HCEC 1CT (cell line): ENCODE measurements around the gene PSTPIP1.

Experiments used
- DNase-seq: peaks from one replicate; pipeline ENCODE4 v3.0.0-alpha.2; 2017

Gene PSTPIP1

GRCh38 chr15:77046704-77047412 is 51.9 kb downstream of the PSTPIP1 start:
- no peak for DNase-seq

DNA sequence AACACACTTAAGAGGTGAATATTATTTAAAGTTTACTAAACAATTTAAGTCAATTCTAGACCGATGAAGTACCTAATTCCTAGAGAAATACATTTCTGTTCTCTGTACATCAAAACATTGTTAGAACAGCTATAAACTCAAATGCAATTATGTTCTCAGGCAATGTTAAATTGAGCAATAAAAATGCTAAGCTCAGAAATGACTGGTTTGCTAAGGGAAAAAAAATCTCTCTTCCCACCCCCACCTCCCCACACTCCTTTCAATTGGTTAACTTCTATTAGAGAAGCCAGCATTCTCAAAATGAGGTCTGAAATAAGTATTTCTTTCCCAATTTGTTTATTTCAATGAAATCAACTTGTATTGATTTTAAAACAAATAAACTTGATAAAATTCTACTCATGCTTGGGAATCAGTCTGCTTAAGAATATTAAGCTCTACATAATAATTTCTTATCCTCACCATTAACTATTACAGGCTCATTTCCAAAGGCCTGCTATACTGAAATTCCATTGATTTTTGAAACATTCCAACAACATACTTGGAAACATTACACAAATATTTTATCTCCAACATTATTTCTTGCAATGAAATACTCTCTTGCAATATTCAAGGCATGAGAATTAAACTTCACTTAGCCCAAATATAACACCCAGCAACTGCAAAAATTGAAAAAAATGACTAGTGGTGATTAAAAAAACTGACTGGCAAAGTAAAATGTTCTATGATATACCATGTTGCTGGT is 53.4 kb downstream of the PSTPIP1 start:
- DNase-seq, result no peak

GRCh38 chr15:77052556-77052955 is 57.6 kb downstream of the PSTPIP1 start:
- DNase-seq, result no peak

- DNase-seq, result no peak
These were observed 58.8 kb downstream of the PSTPIP1 start for GRCh38 chr15:77053709-77054108.

DNA sequence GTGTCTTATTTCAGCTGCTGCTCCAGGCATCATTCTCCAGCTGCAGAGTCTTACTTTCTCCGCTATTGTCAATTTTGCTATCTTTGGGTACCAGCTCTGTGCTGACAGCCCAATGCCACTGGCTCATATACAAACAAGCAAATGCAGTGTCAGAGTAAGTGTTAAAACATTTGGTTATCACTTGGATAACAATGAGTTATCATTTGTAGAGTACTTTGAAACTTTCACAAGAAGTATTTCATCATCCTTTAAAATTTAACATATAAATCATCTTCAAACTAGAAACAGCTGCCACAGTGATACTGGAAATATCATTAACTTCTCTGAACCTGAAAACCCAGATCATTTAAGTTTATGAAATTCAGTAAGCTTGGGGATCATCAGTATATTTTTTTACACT is 62.1 kb downstream of the PSTPIP1 start:
- peak; percentile 20 for DNase-seq

DNA sequence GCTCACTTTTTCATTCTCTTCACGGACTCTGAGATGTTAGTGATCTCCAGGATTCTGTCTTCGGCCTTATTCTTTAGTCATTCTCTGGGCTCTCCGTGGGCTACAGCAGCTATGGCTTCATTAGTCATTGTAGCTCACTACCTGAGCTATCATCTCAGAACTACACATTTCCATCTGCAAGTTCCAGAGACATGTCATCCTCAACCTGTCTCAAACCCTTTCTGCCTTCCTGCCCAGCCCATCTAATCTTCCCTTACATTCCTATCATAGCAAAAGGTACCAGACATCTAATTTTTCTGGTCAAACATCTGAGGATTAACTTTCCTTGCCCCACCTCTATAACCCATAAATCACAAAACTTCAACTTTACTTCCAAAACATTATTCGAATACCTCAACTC is 62.8 kb downstream of the PSTPIP1 start:
- no peak for DNase-seq

DNA sequence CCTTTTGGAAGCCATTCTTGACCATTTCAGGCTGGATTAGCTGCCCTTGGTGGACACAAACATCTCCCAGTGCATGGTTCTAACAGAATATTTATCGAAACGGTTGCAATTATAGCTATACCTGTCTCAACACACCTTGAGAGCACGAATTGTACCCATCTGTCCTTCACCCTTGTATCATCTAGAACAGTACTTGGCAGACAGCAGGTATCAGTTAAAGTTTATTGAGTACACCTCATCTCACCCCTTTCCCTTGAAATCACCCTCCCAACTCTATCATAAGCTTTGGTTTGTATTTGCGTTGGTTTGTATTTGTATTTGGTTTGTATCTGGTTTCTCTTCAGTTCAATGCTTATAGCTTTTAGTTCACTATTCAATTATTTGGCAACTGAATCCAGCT is 63.5 kb downstream of the PSTPIP1 start:
- no peak for DNase-seq

- no peak for DNase-seq
These were observed 64.9 kb downstream of the PSTPIP1 start for GRCh38 chr15:77059786-77060361.

GRCh38 chr15:77060546-77060945 is 65.6 kb downstream of the PSTPIP1 start:
- peak; percentile 62 for DNase-seq

GRCh38 chr15:77063249-77063648 is 68.3 kb downstream of the PSTPIP1 start:
- no peak for DNase-seq

DNA sequence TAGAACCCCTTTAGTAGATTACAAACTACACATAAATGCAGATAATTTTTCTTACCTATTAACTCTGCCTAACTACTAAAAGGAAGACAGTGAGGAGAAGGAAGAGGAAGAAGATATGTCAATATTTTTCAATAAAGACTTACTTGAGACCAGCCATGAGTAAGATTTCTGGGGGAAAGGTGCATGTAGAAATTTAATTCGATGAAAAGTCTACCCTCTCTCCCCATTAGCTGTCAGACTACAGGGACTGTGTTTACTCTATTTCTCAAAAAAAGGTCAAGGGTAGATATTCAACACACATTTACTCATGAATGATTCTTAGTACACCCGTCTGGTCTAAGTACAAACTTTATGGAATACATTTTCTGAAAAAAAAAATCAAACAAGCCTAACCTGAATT is 69.1 kb downstream of the PSTPIP1 start:
- DNase-seq, result peak; percentile 34

- peak; percentile 83 for DNase-seq
These were observed 69.8 kb downstream of the PSTPIP1 start for GRCh38 chr15:77064539-77065308.

GRCh38 chr15:77066971-77067690 is 72.2 kb downstream of the PSTPIP1 start:
- peak; percentile 42 for DNase-seq

GRCh38 chr15:77067691-77068367 is 72.9 kb downstream of the PSTPIP1 start:
- no peak for DNase-seq

DNA sequence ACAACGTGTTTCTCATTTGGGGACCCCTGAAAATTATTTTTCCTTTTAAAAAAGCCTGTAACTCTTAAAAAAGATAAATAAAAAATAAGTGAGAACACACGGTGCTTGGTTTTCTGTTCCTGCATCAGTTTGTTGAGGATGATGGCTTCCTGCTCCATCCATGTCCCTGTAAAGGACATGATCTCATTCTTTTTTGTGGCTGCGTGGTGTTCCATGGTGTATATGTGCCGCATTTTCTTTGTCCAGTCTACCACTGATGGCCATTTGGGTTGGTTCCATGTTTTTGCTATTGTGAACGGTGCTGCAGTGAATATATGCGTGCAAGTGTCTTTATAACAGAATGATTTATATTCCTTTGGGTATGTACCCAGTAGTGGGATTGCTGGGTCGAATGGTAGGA is 73.7 kb downstream of the PSTPIP1 start:
- no peak for DNase-seq

DNA sequence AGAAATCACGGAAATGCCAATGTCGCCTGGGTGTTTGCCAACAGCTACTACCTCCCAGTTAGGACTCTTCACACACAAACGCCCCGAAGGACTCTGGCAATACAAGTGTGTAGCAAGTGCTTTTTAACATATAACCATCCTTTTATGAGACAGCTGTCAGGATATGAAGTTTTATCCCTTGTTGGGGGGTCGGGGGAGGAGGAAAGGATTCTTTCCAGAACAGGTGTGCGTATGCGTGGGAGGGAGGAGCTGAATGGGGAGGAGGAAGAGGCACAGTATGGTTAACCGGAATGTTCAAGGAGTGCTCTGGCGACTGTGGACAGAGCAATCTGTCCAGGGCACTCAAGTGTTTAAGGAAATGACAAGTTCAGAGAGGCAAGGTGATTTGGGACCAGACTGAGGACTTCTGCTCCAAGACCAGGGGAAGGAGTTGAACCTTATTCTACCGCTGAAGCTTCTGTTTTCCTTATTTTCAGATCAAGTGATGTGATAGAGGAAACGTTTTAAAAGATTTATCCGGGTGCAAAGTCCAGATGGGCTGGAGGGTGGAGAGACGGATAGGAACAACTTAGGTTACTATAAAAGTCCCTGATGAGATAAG is 74.7 kb downstream of the PSTPIP1 start:
- no peak for DNase-seq

GRCh38 chr15:77070180-77070494 is 75.2 kb downstream of the PSTPIP1 start:
- DNase-seq, result no peak

GRCh38 chr15:77070495-77071304 is 75.8 kb downstream of the PSTPIP1 start, which contains the start of gene TSPAN3:
Gene TSPAN3, minus strand, starts transcription at chr15:77071109. Its CDS starts 155 bp downstream, at chr15:77070954.
- peak; percentile 89 for DNase-seq

- DNase-seq, result no peak
These were observed 76.6 kb downstream of the PSTPIP1 start for GRCh38 chr15:77071305-77072223.

GRCh38 chr15:77074350-77074749 is 79.4 kb downstream of the PSTPIP1 start:
- DNase-seq, result no peak
